ENCODE measurements around the gene SLC7A5.
"Not testable (repeated sequence)": the region's sequence is repeated elsewhere in the genome, so short reads cannot be mapped to it uniquely, and the experiment has no call there.

Gene SLC7A5

DNA sequence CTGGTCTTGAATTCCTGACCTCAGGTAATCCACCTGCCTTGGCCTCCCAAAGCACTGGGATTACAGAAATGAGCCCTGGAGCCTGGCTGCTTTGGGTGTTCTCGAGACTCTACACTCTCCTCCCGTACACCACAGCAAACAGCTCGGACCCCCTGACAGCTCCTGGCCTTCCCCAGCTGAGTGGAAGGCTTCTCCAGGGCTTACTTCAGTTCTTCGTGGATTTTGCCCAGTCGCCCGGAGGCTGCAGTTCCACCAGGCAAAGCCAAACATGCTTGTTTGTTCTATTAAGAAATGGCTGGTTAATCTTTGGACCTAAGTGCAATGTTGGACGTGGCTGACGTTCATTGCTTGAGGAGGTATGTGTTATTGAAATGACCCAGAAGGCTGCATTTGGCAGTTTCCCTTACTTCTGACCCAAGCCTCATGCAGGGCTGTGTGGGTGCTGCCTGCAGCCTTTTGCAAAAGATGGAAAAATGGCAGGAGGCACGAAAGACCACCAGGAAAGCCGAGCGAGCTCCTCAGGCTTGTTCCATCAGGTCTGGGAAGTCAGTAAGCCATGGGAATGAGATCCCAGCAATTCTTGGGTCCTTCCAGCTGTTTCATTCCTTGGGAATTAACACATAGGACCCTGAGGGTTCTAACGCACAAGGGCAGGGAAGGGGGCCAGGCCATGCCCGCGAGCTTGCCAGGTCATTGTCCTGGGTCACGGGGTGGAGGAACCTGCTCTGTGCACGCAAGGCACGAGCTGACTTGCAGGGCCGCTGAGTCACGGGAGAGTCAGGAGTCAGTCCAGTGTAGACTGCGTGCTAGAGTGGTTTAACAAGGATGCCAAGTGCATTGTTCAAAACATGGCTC is 79.6 kb downstream of the SLC7A5 start:
- no peak for DNase-seq

DNA sequence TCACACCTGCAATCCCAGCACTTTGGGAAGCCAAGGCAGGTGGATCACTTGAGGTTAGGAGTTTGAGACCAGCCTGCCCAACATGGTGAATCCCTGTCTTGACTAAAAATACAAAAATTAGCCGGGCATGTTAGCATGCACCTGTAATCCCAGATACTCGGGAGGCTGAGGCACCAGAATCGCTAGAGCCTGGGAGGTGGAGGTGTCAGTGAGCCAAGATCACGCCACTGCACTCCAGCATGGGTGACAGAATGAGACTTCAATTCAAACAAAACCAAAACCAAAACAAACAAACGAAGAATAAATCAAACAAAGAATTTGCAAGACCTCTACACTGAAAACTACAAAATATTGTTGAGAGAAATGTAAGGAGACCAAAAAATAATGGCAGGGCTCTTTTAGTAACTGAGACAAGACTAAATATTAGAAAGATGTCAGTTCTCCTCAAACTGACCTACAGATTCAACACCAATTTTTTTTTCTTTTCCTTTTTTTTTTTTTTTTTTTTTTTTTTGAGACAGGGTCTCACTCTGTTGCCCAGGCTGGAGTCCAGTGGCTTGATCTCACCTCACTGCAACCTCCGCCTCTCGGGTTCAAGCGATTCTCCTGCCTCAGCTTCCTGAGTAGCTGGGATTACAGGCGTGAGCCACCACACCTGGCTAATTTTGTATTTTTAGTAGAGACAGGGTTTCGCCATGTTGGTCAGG is 80.4 kb downstream of the SLC7A5 start:
- not testable (repeated sequence) for DNase-seq

DNA sequence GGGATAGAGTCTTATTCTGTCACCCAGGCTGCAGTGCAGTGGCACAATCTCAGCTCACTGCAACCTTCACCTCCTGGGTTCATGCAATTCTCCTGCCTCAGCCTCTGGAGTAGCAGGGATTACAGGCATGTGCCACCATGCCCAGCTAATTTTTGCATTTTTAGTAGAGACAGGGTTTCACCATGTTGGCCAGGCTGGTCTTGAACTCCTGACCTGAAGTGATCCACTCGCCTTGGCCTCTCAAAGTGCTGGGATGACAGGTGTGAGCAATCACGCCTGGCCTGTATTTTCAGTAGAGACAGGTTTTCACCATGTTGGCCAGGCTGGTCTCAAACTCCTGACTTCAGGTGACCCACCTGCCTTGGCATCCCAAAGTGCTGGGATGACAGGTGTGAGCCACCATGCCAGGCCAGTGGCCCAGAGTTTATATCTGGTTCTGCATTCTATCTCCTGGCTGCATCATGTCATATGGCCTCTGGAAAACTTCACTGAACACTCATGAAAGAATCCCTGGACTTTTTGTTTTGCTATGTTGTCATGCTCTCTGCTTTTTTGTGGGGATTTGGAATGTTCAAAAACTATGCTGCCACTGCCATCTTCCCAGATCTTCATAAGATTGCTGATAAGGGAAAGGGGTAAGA is 81.7 kb downstream of the SLC7A5 start:
- DNase-seq: not testable (repeated sequence)

DNA sequence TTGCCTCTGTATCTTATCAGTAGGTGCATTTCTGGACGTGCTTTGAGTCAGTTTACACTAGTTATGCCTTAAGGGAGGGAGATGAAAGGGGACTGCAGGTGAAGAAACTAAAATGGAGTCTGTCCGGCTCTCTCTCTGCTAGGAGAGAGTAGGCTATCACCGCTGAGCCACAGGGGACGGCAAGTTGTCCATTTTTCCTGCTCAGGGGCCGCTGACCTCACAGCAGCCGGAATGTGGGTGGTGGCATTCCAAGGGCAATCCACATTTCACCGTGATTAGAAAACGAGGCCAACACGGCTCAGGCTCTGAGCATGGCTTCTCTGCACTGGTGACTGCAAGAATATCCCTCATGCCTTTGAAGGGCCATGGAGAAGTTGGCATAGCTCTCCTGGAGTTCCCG is 84.5 kb downstream of the SLC7A5 start:
- DNase-seq: no peak

DNA sequence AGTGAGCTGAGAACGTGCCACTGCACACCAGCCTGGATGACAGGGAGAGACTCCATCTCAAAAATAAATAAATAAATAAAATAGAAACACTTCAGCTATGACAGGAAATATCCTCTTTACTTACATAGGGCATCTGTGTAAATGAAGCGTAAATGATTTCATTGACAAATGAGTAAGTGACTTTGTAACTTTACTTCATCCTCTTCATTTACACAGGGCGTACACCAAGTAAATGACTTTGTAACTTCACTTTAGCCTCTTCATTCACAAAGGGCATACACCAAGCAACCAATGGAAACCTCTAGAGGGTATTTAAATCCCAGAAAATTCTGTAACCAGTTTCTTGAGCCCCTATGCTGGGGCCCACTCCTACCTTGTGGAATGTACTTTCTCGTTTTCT is 87.3 kb downstream of the SLC7A5 start:
- DNase-seq: no peak

DNA sequence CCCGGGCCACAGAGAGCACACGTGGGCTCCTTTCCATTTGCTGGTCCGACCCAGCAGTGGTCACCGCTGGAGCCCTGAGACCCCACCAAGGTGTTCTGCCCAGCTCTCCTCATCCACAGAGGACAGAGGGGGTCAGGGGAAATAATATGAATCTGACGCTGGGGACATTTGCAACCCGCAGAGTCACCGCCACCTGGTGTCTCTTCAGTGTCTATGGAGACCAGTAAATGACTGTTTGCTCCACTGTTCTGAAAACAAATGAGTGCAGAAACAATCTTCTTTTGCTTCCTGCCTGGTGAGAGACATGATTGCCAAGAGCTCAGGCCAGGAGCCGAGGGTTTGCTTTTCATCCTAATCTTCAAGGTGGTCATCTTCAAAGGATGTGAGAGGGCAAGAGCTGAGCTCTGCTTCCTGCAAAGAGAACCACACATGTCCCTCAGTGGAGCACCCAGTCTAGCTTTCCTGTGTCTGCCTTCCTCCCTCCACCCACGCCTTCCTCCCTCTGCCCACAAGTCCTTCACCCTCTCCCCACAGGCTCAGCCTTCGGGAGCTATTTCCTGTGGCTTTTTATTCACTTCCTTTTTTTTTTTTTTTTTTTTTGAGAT is 88.8 kb downstream of the SLC7A5 start:
- no peak for DNase-seq
